GM18873 (cell line): ENCODE data around the gene CYP4F12.

ENCODE experiments used
- ATAC-seq: cut with Tn5 transposase; IDR thresholded peaks from one replicate; pipeline ENCODE4 v1.9.1; 2021; ENCODE audit warnings: mild to moderate bottlenecking, moderate library complexity, moderate number of reproducible peaks; ENCODE audit not compliant: unreplicated experiment, low FRiP score

Gene CYP4F12

GRCh38 chr19:15701757-15702533, 29.1 kb downstream of the CYP4F12 start:
- no peak for ATAC-seq

- ATAC-seq = no peak
These were observed 29.6 kb downstream of the CYP4F12 start for GRCh38 chr19:15702534-15702930.

GRCh38 chr19:15714638-15715037, 41.8 kb downstream of the CYP4F12 start:
- no peak for ATAC-seq

- no peak for ATAC-seq
These were observed 42.8 kb downstream of the CYP4F12 start for GRCh38 chr19:15715642-15716041.

- ATAC-seq = no peak
These were observed 44.9 kb downstream of the CYP4F12 start for GRCh38 chr19:15717809-15718208.

- ATAC-seq = no peak
These were observed 48.4 kb downstream of the CYP4F12 start for GRCh38 chr19:15721268-15721667.

- no peak for ATAC-seq
These were observed 50.1 kb downstream of the CYP4F12 start for GRCh38 chr19:15722956-15723355.

GRCh38 chr19:15727724-15728123, 54.8 kb downstream of the CYP4F12 start, which contains the start of gene OR10H2:
TSS of gene OR10H2 (plus strand) at chr19:15728024. CDS start at chr19:15728044, 20 bp downstream.
- ATAC-seq = no peak

- no peak for ATAC-seq
These were observed 57.7 kb downstream of the CYP4F12 start for GRCh38 chr19:15730538-15730937.

GRCh38 chr19:15732388-15732787, 59.5 kb downstream of the CYP4F12 start:
- ATAC-seq = no peak

- ATAC-seq = no peak
These were observed 61.0 kb downstream of the CYP4F12 start for GRCh38 chr19:15733895-15734294.

GRCh38 chr19:15737722-15738121, 64.8 kb downstream of the CYP4F12 start, which contains the start of gene OR10H3:
TSS of gene OR10H3 (plus strand) at chr19:15737985. CDS start at chr19:15741393, 3,408 bp downstream.
- no peak for ATAC-seq

GRCh38 chr19:15740785-15741184, 67.9 kb downstream of the CYP4F12 start:
- no peak for ATAC-seq
